Lower lobe of right lung (tissue), 2 donors: ENCODE measurements around the gene LMBR1. TPM values are rescaled to one million over a fixed set of nuclear protein-coding genes. Genes with fewer than 3 reads are reported as not detected.

ENCODE experiments used
- ATAC-seq, 2 donors: fragments of 200-7000 bp; cut with Tn5 transposase; one replicate each; pipeline ENCODE4 v1.9.1; 2020 to 2022; ENCODE audit warnings: mild to moderate bottlenecking in 2 of 2, moderate library complexity in 2 of 2
- DNase-seq: peaks from one replicate; pipeline ENCODE4 v3.0.0-alpha.2; 2020
- H3K27ac ChIP-seq: fragments of 200-600 bp; one replicate; pipeline ENCODE4 v1.8.0; 2022
- H3K27me3 ChIP-seq: fragments of 200-600 bp; one replicate; pipeline ENCODE4 v1.8.0; 2022; ENCODE audit warnings: low read depth
- H3K36me3 ChIP-seq: fragments of 200-600 bp; one replicate; pipeline ENCODE4 v1.8.0; 2022; ENCODE audit warnings: mild to moderate bottlenecking
- H3K4me1 ChIP-seq: fragments of 200-600 bp; one replicate; pipeline ENCODE4 v1.8.0; 2022
- H3K4me3 ChIP-seq: fragments of 200-600 bp; one replicate; pipeline ENCODE4 v1.8.0; 2022; ENCODE audit warnings: mild to moderate bottlenecking
- H3K9me3 ChIP-seq: fragments of 200-600 bp; one replicate; pipeline ENCODE4 v1.8.0; 2022
- intact Hi-C: fragments of 100-400 bp; cut with DNase I; formaldehyde crosslinking; loops from one replicate; pipeline ENCODE4 v1.11.0; 2022
- total RNA-seq: library from RNA; stranded (reverse); fragmentation: NEBNext Ultra II Directional; extraction: Animal tissue kit (Norgen Biotek cat#: 25700); gene quantifications from one replicate; pipeline ENCODE4 v1.2.1, GENCODE V29; 2021
- TF ChIP-seq, protein P1 (sequence below): fragments of 200-600 bp; IDR thresholded peaks from one replicate; pipeline ENCODE4 v1.8.0; 2022; ENCODE audit warnings: antibody characterized with exemption, mild to moderate bottlenecking
- donor health status: DM: no; HTN: yes; CAD: no; lungs with severe emphysema.

The LMBR1 gene
- total RNA-seq, 1 donor from 2014 or later = 71.1 TPM

DNA sequence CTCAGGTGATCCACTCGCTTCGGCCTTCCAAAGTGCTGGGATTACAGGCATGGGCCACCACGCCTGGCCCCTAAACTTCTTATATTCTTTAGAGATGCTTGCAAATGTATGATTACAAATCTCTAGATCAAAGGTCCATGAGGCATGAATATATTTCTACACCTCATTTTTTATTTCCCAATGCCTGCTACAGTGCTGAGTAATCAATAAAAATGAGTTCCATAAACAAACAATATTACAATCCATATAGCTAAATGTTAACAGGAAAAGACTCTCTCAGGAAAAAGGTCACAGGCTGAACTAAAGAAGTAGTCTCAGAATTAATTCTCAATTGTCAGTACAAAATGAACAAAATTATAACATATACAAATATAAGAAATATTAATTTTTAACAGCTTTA, 90.8 kb downstream of the LMBR1 start:
- H3K27ac ChIP-seq = no peak overlapping the region
- no peaks in the 10 kb centered on the region for H3K27me3 ChIP-seq
- no peak overlapping the region for H3K4me3 ChIP-seq
- no peaks in the 10 kb centered on the region for H3K36me3 ChIP-seq
- TF ChIP-seq, protein P1, sequence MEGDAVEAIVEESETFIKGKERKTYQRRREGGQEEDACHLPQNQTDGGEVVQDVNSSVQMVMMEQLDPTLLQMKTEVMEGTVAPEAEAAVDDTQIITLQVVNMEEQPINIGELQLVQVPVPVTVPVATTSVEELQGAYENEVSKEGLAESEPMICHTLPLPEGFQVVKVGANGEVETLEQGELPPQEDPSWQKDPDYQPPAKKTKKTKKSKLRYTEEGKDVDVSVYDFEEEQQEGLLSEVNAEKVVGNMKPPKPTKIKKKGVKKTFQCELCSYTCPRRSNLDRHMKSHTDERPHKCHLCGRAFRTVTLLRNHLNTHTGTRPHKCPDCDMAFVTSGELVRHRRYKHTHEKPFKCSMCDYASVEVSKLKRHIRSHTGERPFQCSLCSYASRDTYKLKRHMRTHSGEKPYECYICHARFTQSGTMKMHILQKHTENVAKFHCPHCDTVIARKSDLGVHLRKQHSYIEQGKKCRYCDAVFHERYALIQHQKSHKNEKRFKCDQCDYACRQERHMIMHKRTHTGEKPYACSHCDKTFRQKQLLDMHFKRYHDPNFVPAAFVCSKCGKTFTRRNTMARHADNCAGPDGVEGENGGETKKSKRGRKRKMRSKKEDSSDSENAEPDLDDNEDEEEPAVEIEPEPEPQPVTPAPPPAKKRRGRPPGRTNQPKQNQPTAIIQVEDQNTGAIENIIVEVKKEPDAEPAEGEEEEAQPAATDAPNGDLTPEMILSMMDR = no peak
- H3K4me1 ChIP-seq = no peaks in the 10 kb centered on the region
- no peak for ATAC-seq
- no peaks in the 10 kb centered on the region for H3K9me3 ChIP-seq
- no peak for DNase-seq
- intact Hi-C loops = no loop called here

DNA sequence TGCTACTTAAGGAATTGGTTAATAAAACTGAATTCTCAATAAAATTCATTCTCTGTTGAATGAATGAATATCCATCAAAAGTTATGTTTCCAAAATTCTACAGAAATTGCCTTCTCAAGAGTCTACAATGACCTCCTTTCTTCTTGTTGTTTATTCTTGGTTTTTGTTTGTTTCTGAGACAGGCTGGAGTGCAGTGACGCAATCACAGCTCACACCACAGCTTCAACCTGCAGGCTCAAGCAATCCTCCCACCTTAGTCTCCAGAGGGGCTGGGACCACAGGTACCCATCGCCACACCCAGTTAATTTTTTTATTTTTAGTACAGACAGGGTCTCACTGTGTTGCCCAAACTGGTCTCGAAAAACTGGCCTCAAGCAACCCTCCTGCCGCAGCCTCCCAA, 97.6 kb downstream of the LMBR1 start:
- Histone ChIP-seq H3K4me1 (no peaks in the 10 kb centered on the region), H3K27ac (no peak overlapping the region), H3K36me3 (peaks cover 11% of the 10 kb centered on the region), H3K27me3 (no peaks in the 10 kb centered on the region), H3K9me3 (no peaks in the 10 kb centered on the region), H3K4me3 (no peak overlapping the region)
- intact Hi-C loops = no loop called here
- TF ChIP-seq, protein P1 = no peak
- DNase-seq (no peak), ATAC-seq (no peak)

DNA sequence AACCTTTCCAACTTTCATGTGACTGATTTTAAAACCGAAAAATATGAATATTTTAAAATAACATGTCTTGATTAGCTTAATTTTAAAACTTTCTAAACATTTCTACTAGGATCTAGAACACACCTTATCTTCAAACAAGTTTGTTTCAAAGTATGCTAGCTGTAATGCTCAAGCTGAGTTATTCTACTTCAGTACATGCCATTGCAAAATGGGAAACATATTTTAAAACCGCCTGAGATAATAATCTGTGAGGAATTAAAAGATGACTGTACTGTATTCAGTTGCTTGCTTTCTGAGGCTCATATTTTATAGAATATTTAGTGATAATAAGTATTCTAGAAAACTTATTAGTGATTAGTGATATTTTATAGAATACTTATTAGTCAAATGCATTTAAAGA, 99.6 kb downstream of the LMBR1 start:
- Histone ChIP-seq H3K9me3 (no peaks in the 10 kb centered on the region), H3K27me3 (no peaks in the 10 kb centered on the region), H3K36me3 (peaks cover 11% of the 10 kb centered on the region), H3K4me3 (no peak overlapping the region), H3K27ac (no peak overlapping the region), H3K4me1 (no peaks in the 10 kb centered on the region)
- intact Hi-C loops = no loop called here
- TF ChIP-seq, protein P1 = no peak
- DNase-seq (no peak), ATAC-seq (no peak)

DNA sequence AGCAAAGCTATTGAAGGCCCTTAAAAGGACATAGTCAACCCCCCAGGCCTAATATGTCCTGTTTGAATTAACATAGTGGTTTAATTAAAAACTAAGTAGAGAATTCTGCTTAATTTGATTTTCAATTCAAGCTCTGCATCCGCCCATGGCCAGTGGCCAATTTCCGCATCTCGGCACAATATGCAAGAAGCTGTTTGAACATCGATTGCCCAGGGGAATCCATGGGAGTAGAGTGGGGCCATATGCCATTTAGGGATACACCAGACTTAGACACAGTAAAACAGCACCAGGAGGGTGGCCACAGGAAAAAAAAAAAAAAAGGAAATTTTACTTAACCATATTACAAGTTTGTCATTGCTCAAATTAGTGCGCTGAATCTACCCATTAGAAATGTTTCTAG, 100.4 kb downstream of the LMBR1 start:
- intact Hi-C loops = no loop called here
- H3K27me3 ChIP-seq = no peaks in the 10 kb centered on the region
- H3K27ac ChIP-seq = no peak overlapping the region
- no peaks in the 10 kb centered on the region for H3K9me3 ChIP-seq
- ATAC-seq (no peak), DNase-seq (no peak)
- TF ChIP-seq, protein P1 = no peak
- H3K4me1 ChIP-seq = no peaks in the 10 kb centered on the region
- H3K36me3 ChIP-seq = peaks cover 11% of the 10 kb centered on the region
- H3K4me3 ChIP-seq = no peak overlapping the region

DNA sequence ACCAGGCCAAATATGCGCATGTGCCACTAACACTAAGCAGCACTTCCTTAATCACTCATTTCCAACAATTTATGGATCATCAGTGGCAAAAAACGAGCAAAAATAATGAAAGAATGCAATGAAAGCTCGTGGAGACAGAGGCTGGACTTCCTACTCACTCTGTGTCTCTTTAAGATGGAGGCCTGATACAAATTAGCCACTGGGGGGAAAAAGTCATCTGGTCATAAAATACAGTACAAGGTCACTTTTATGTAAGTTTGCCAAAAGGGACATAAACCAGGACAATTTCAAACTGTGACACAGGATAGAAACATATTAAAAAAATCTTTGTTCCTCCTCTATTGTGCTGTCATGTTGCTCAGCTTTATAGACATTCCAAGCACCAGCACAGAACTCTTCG, 101.7 kb downstream of the LMBR1 start:
- Histone ChIP-seq H3K9me3 (no peaks in the 10 kb centered on the region), H3K4me1 (no peaks in the 10 kb centered on the region), H3K27me3 (no peaks in the 10 kb centered on the region), H3K27ac (no peak overlapping the region), H3K36me3 (peaks cover 11% of the 10 kb centered on the region), H3K4me3 (no peak overlapping the region)
- DNase-seq (no peak), ATAC-seq (no peak)
- intact Hi-C loops = no loop called here
- TF ChIP-seq, protein P1 = no peak

DNA sequence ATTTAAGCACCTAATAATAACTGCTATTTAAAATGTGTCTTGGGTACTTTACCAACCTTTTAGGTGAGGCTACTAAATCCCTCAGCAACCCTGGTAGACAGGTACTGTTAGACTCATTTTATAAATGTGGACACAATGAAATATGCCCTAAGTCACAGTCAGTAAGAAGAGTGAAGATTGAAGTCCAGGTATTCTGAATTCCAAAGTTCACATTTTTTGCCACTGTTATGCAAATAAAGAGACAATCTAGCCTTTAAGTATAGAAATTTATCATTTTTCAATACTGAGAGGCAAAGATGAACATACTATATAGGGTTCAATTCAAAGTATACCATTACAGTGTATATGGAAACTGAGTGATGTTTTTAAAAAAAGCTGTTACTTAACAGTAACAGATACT, 102.7 kb downstream of the LMBR1 start:
- H3K4me3 ChIP-seq = no peak overlapping the region
- H3K27ac ChIP-seq = no peak overlapping the region
- TF ChIP-seq, protein P1 = no peak
- DNase-seq (no peak), ATAC-seq (no peak)
- H3K36me3 ChIP-seq = peaks cover 8% of the 10 kb centered on the region
- intact Hi-C loops = no loop called here
- no peaks in the 10 kb centered on the region for H3K27me3 ChIP-seq
- no peaks in the 10 kb centered on the region for H3K4me1 ChIP-seq
- H3K9me3 ChIP-seq = no peaks in the 10 kb centered on the region
